Skeletal muscle cell (primary cell): ENCODE results near the gene ZNF587.
A peak's percentile ranks its signal among the peaks of the same experiment; 100 is the strongest.
"Not testable (repeated sequence)": the region's sequence is repeated elsewhere in the genome, so short reads cannot be mapped to it uniquely, and the experiment has no call there.

Source experiments
- DNase-seq: peaks from one replicate; pipeline ENCODE4 v3.0.0-alpha.2; 2010; ENCODE audit warnings: low read depth
- H3K4me3 ChIP-seq: 2 replicates; pipeline ENCODE4 v1.5.1; 2011; ENCODE audit warnings: low read depth, mild to moderate bottlenecking, control low read depth, low read length, moderate library complexity

The ZNF587 gene

GRCh38 chr19:57820599-57820998 is 29.1 kb upstream of the ZNF587 start:
- no peak for DNase-seq
- peak overlapping the region; percentile 99 for H3K4me3 ChIP-seq

DNA sequence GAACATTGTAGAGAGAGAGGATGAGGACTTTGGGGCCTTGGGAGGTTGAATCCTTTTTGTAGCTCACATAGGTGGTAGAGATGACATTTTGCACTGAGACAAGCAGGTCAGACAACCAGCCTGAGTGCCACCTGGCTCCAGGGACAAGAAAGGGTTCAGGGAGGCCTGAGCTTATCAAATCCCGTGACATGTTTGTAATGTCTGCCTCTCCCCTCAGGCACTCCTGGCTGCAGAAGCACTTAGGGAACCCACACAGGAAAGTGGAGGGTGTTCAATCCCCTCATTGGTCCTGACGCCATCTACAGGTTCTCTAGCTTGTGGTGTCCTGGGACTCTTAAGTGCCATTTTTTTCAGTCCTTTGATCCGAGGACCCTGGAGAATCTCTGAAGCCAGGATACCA is 28.6 kb upstream of the ZNF587 start:
- peak overlapping the region; percentile 99 for H3K4me3 ChIP-seq
- not testable (repeated sequence) for DNase-seq

DNA sequence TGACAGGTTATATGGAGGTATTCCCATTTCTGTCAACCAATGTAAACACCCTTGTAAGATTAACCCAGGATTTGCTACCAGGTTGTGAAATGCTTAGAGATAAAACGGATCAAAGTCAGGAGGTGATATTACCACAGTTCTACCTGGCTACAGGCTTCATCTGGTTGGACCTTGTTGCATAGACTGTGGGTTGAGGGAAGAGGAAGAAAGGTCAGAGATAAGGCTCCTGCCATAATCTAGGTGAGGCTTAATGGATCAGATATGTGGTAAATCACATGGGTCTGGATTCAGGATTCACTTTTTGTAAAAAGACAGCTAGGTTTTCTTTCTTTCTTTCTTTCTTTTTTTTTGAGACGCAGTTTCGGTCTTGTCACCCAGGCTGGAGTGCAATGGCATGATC is 28.2 kb upstream of the ZNF587 start:
- not testable (repeated sequence) for DNase-seq, H3K4me3 ChIP-seq

DNA sequence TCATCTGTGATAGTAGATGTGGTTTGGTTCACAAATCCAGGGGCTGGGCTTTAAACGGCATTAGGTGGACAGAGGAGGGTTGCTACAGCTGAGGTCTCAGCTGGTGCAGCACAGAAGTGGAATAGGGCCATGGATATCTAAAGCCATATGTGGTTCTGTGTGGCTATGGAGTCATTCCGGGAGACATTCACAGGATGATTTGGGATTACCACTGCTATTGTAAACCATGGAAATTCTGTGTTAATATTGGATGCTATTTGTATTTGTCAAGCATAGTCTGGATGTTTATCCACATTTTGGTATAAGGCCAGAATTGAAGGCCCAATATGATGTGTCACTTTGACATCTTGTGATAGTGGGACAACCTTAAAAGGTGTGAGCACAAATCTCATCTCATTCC is 26.5 kb upstream of the ZNF587 start:
- not testable (repeated sequence) for DNase-seq

GRCh38 chr19:57823608-57824007 is 26.1 kb upstream of the ZNF587 start:
- not testable (repeated sequence) for H3K4me3 ChIP-seq, DNase-seq

More for the DNA sequence above, 26.5 kb upstream of the ZNF587 start:
- not testable (repeated sequence) for H3K4me3 ChIP-seq

GRCh38 chr19:57825511-57825910 is 24.1 kb upstream of the ZNF587 start:
- no peak for DNase-seq
- H3K4me3 ChIP-seq = no peak overlapping the region

DNA sequence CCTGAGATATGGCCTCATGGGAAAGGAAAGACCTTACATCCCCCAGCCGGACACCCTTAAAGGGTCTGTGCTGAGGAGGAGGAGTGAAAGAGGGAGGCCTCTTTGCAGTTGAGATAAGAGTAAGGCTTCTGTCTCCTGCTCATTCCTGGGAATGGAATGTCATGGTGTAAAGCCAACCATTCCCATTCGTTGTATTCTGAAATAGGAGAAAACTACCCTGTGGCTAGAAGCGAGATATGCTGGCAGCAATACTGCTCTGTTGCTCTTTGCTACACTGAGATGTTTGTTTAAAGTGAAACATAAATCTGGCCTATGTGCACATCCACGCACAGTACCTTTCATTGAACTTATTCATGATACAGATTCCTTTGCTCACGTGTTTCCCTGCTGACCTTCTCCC is 20.3 kb upstream of the ZNF587 start:
- H3K4me3 ChIP-seq = no peak overlapping the region
- no peak for DNase-seq

GRCh38 chr19:57830071-57830602 is 19.5 kb upstream of the ZNF587 start, which contains the start of gene ZNF587B:
Gene ZNF587B (plus strand): TSS chr19:57830299. CDS start chr19:57830529, 230 bp downstream.
- H3K4me3 ChIP-seq = peak within 1 kb of the TSS; percentile 34
- DNase-seq = no peak

GRCh38 chr19:57836991-57837390 is 12.7 kb upstream of the ZNF587 start:
- DNase-seq, H3K4me3 ChIP-seq: not testable (repeated sequence)

DNA sequence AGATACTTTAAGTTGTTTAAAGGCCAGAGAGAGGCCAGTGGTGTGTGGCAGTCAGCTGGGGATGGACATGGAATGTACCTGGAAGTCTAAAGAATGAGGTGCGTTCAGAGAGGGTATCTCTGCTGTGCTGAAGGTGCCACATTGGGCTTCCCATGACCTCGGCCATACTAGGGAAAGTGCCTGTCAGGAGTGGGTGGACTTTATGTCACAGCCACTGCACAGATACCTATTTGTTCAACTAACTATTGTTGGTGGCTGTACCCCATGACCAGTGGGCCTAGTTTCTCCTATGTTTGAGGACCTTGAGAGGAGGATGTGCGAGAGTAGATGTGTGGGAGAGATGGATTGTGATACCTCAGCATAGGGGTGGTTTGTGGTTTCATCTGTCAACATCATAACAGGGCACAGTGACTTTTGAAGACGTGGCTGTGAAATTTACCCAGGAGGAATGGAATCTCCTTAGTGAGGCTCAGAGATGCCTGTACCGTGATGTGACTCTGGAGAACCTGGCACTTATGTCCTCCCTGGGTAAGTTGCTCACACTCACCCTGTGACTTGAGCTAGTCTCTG is 11.0 kb upstream of the ZNF587 start:
- not testable (repeated sequence) for H3K4me3 ChIP-seq, DNase-seq

GRCh38 chr19:57841122-57841763 is 8.4 kb upstream of the ZNF587 start:
- no peak overlapping the region for H3K4me3 ChIP-seq
- DNase-seq = no peak

GRCh38 chr19:57847164-57847563 is 2.5 kb upstream of the ZNF587 start:
- H3K4me3 ChIP-seq, DNase-seq: not testable (repeated sequence)

GRCh38 chr19:57849162-57849665 is 445 bp upstream of the ZNF587 start:
- not testable (repeated sequence) for DNase-seq
- peak overlapping the region; percentile 76 for H3K4me3 ChIP-seq

- H3K4me3 ChIP-seq = peak overlapping the region; percentile 76
- peak; percentile 17 for DNase-seq
Measured at GRCh38 chr19:57850553-57851017, 926 bp downstream of the ZNF587 start.

DNA sequence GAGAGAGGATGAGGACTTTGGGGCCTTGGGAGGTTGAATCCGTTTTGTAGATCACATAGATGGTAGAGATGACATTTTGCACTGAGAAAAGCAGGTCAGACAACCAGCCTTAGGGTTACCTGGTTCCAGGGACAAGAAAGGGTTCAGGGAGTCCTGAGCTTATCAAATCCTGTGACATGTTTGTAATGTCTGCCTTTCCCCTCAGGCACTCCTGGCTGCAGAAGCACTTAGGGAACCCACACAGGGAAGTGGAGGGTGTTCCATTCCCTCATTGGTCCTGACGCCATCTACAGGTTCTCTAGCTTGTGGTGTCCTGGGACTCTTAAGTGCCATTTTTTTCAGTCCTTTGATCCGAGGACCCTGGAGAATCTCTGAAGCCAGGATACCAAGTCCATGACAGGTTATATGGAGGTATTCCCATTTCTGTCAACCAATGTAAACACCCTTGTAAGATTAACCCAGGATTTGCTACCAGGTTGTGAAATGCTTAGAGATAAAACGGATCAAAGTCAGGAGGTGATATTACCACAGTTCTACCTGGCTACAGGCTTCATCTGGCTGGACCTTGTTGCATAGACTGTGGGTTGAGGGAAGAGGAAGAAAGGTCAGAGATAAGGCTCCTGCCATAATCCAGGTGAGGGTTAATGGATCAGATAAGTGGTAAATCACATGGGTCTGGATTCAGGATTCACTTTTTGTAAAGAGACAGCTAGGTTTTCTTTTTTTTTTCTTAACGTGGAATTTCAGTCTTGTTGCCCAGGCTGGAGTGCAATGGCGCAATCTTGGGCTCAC is 2.3 kb downstream of the ZNF587 start:
- not testable (repeated sequence) for H3K4me3 ChIP-seq, DNase-seq

- not testable (repeated sequence) for DNase-seq, H3K4me3 ChIP-seq
Measured at GRCh38 chr19:57854117-57854516, 4.5 kb downstream of the ZNF587 start.

DNA sequence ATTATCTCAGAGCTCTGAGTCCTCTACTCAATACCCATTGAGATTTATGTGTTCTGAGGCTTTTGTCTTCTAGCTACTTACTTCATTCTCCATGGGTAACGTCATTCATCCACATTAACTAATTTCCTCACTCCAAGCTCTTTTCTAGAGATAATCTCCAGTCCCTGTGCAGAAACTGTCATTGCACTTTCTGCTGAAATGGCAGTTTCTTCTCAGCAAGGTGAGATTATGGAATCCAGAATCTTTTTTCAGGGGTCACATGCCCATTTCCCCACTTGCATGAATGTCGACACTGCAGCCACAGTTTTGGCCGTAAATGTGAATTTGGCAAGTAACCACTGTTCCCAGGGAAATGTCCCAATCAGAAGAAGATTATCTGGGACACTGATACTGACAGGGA is 12.7 kb downstream of the ZNF587 start:
- H3K4me3 ChIP-seq, DNase-seq: not testable (repeated sequence)

DNA sequence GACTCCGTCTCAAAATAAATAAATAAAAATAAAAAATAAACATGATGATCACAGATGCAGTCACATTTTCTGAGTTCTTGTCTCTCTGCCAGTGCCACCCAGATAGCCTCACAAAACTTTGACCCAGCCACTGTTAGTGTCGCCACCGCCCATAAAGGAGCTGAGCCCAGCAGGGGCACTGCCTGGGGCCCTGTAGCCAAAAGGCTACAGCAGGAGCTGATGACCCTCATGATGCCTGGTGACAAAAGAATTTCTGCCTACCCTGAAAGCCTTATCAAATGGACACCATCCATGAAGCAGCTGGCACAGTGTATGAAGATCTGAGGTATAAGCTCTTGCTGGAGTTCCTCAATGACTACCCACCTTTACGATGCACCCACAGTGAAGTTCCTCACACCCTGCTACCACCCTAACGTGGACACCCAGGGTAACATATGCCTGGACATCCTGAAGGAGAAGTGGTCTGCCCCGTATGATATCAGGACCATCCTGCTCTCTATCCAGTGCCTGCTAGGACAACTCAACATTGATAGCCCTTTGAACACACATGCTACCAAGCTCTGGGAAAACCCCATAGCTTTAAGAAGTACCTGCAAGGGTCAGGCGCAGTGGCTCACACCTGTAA is 18.3 kb downstream of the ZNF587 start:
- no peak for DNase-seq
- no peak overlapping the region for H3K4me3 ChIP-seq

- DNase-seq, H3K4me3 ChIP-seq: not testable (repeated sequence)
Measured at GRCh38 chr19:57869655-57870054, 20.0 kb downstream of the ZNF587 start.
